Ramos (cell line): ENCODE measurements around the gene TMCC1.
"Not testable (repeated sequence)": the region's sequence is repeated elsewhere in the genome, so short reads cannot be mapped to it uniquely, and the experiment has no call there.

ENCODE experiments used
- in situ Hi-C: fragments of 300-500 bp; cut with MboI; formaldehyde crosslinking; loops from one replicate; pipeline ENCODE4 v1.14.3; 2022; ENCODE audit warnings: low sequenced_read_pairs; ENCODE audit not compliant: unreplicated experiment

The TMCC1 gene

DNA sequence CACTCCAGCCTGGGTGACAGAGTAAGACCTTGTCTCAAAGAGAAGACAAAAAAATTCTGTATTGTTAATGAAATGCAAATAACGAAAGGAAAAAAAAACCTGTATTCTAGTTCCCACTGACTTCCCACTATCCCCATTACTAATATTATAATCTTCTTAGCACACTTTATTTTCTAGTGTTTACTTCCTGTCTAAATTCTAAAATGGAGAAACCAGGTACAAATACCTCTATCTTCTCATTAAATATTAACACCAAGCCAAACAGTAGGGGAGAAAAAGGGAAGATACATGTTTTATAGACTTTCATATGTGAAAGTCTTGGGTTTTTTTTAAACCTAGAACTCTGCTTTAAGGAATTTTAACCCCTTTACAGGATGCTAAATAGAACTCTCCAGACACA is 231.7 kb downstream of the TMCC1 start:
- in situ Hi-C loops: no loop called here

DNA sequence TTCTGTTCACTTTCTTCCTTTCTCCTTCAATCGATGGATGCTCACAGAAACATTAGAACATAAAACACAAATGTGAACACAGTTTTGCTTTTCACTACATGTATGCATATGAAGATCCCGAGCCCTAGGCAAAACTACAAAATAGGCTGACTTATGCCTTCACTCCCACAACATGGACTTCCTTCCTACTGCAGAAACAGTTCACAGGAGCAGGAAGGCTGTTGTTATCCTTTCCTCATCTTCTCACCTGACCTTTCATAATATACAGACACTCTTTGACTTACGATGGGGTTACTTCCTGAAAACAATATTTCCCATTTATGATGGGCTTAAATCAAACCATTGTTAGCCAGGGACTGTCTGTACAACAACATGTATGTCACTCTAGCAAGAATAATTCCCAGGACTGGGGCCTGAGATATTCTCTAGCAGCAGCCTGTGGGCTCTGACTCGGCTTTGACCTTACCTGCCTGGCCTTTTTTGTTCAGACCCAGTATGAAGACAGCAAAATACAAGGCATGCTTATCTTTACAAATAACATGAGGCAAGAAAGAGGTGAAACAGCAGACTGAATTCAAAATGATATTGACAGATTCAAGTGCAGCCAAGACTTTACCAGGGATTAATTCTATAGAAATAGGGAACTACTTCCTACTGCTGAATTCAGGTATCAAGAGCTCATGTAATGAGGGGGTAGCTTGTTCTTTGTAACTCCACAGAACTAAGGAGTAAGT is 235.2 kb downstream of the TMCC1 start:
- in situ Hi-C loops: loop anchor here (10.0 kb wide), 1 partner anchor 277 kb away; no protein-coding TSS in a partner anchor

DNA sequence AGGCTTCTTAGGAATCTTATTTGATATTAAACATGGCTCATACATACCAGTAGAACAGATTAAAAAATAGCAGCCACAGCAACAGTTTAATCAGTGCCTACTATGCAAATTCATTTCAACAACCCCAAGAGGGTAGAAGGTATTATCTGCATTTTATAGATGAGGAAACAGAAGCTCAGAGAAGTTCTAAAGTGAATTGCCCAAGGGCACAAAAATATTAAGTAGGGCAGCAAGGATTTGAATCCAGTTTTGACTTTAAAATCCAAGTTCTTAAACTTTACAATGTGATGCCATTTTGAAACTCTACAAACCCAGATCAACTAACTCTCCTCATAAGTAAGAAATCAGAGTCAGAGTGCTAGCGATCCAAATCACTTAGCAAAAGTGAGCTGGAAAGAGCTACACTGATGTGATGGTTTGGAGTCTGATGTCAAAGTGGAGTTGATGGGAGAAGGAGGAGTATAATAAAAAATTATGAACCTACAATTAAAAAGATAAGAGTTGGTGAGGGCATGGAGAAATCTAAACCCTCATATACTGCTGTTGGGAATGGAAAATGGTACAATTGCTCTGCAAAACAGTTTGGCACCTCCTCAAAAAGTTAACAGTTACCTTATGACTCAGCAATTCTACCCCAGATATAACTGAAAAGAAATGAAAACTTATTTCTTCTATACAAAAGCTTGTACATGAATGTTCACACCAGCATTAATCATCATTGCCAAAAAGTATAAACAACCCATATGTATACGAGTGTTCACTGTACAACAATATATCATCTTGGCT is 236.1 kb downstream of the TMCC1 start:
- in situ Hi-C loops: loop anchor here (10.0 kb wide), 1 partner anchor 277 kb away; no protein-coding TSS in a partner anchor

DNA sequence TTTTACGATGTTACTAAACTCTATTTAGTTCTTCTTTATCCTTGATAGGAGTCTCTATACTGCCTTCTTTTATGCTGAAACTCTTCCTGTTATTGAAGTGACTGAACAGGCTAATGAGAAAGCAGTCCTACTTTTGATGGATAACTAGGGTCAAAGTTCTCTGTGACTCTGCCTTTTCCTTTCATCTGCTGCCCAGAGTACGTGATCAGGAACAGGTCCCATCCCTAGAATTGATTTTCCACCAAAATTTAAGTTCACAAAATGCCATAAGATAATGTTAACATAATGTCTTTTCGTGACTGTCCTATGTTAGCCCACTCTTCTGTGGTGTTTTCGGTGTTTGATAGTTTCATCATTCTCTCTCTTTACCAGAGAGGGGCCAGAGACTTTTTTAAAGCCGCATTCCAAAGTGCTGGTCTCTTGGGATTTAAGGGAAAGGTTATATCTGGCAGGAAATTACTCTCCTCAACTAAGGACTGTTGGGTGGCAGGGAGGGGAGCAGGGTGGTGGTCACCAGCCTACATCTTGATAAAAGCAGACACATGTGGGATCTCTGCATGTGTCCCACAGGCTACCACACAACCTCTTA is 236.8 kb downstream of the TMCC1 start:
- in situ Hi-C loops: loop anchor here (10.0 kb wide), 1 partner anchor 278 kb away; no protein-coding TSS in a partner anchor

DNA sequence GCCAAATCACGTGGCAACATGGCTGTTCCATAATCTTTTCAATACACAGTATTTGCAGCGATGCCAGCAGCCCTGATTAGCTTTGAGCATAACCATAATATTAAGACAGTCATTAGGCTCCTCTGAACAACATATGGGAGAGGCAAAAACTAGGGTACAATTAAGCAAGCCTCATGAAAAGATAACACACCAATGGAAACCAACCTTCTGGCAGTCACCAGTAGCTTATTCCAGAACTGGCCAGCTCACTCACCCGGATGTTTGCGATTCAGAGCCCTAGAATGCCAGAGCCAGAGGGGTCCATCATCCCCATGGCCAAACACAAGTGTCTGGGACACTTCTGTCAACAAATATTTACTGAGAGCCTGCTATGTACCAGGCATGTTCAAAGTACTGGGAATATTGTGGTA is 238.2 kb downstream of the TMCC1 start:
- in situ Hi-C loops: loop anchor here (10.0 kb wide), 1 partner anchor 280 kb away; no protein-coding TSS in a partner anchor

DNA sequence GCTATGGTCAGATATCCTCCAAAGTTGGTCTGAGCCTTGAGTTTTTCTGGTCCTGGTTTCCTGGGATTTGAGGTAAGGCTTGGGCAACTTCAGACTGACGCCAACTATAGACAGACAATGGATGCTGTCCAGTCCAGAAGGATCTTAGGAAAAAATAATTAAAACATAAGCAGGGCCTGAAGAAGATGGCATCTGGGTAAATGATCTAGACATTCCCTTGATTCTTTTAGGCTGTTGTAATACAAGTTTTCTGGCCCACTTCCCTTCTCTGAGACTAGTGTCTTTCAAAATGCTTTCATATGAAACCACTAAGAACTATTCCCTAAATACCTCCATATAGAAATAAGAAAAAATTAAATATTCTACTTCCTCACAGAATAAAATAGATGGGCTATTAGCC is 239.4 kb downstream of the TMCC1 start:
- in situ Hi-C loops: loop anchor here (10.0 kb wide), 1 partner anchor 281 kb away; no protein-coding TSS in a partner anchor

DNA sequence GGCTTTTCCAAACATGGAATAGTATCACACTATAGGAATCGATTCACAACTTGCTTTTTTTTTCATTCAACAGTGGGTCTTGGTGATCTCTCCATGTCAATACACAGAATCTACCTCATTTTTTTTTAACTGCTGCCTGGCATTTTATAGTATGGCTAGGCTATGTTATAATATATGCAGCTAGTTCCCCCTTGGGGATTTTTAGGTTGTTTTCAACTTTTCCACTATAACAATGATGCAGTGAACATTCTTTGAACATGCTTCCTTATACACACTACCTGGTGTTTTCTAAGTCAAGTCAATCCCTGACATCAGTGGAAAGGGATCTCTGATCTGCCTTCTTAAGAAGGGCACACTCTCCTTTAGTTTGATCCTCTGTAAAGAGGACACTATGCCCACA is 240.5 kb downstream of the TMCC1 start:
- in situ Hi-C loops: loop anchor here (10.0 kb wide), 1 partner anchor 282 kb away; no protein-coding TSS in a partner anchor

DNA sequence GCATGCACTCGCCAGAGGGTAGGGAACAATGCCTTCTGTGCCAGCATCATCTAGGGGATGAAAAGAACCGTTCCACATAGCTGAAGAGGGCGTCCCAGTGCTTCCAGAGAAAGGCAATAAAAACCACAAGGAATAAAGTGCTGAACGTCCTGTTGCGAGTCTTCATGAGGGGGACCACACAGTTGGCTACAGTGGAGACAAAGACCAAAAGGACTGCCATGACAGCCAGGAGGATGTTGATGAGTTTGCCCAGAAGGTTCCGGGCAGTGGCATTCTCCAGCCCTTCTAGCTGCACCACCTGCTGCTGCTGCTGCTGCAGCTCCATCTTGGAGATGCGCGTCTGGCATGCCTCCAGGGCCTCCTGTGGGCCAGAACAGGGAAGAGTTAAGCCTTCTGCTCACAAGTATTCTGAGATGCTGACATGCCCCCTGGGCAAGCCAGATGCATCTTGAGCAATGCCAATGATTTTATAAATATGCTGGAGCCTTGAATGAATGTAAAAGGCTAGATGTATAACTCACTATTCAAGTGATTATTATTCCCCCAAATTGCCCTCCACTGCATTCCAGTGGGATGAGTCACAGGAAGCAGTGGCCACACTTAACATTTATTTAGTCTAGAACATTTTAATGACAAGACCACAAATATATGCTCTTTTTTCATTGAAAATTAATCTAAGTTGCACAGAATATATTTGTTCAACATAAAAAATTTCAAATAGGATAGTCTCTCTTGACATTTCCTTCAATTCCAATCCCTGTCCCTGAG is 241.9 kb downstream of the TMCC1 start:
- in situ Hi-C loops: loop anchor here (10.0 kb wide), 1 partner anchor 283 kb away; no protein-coding TSS in a partner anchor

DNA sequence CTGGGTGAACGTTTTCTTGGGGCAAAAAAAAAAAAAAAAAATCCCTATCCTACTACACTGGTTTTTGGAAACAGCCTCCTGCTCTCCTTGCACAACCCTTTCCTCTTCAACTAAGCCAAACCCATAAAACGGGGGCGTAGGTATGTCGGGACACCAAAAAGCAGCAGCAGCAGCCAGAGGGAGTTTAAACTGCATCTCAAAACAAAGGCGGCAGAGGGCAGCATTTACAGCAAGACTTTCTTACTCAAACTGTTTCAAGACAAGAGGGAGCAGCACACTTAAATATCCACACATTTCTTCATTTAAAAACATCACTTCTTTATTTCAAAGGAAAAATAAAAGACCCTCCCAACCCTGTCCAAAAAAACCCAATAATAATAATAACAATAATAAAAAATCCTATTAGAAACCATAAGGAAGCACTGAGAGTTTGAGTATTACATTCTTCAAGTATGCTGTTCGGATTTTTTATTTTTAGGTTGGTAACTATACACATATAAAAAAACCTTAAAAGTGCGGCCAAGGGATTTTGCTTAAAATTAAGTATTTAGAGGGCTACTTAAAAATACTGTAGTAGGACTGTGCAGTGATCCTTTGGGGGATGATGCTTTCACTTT is 243.1 kb downstream of the TMCC1 start:
- in situ Hi-C loops: loop anchor here (10.0 kb wide), 1 partner anchor 284 kb away; no protein-coding TSS in a partner anchor

DNA sequence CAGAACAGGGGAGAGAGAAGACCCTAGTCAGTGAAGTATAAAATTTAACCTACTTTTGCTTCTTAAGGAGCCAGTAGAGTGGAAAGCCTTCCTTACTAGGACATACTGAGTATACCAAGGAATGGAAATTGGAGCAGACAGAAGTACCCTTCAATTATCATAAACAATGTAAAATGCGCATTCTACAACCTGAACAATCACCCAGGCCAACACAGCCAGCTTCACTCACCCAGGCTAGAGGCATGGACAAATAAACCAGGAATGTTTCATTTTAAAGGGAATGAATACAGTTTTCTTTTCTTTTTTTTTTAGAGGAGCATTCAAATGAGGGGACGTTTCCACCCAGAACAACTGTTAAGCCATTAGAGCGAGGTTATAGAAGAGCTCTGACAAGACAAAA is 245.1 kb downstream of the TMCC1 start:
- in situ Hi-C loops: no loop called here

DNA sequence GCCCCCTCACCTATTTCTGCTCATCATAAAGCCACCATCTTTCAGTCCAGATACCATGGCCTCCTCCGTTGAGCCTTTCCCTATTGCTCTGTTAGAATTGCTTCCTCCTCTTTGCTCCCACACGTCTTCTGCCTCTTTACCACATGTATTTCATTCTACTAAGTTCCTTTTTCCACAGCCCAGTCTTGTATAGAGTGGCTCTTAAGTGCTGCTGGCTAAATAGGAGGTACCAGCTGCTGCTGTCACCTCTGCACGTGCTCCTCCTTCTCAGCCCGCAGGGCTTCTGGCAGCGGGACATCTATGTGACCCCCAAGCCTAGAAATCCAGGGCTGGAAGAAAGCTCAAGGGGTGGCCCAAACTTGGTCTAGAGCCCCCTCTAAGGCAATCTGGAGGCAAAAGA is 248.2 kb downstream of the TMCC1 start:
- in situ Hi-C loops: no loop called here

DNA sequence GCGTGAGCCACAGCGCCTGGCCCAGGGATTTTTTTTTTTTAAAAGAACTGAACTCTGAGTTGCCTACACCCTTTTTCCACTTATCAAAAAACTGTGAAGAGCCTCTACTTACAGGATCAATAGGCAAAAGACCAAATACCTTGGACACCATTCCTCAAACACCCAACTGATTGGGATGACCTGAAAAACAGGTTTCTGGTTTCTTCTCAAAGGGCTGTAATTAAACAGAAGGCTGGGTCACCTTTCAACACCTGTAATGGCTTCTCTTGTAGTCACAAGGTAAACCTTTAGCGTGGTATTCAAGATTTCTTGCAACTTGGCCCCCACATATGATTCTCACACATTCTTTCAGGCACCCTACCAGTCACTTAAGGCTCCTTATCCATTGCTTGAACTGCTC is 248.7 kb downstream of the TMCC1 start:
- in situ Hi-C loops: no loop called here

DNA sequence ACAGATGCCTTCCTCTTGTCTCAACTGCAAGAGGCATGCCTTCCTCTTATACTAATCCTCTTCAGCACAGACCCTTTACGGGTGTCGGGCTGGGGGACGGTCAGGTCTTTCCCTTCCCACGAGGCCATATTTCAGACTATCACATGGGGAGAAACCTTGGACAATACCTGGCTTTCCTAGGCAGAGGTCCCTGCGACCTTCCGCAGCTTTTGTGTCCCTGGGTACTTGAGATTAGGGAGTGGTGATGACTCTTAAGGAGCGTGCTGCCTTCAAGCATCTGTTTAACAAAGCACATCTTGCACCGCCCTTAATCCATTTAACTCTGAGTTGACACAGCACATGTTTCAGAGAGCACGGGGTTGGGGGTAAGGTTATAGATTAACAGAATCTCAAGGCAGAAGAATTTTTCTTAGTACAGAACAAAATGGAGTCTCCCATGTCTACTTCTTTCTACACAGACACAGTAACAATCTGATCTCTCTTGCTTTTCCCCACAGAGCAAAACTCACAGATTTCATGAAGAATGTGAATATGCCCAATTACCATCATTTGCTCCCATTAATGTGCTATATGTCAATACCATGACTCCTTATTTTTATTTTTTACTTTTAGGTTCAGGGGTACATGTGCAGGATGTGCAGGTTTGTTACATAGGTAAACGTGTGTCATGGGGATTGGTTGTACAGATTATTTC is 251.8 kb downstream of the TMCC1 start:
- in situ Hi-C loops: not testable (repeated sequence)

DNA sequence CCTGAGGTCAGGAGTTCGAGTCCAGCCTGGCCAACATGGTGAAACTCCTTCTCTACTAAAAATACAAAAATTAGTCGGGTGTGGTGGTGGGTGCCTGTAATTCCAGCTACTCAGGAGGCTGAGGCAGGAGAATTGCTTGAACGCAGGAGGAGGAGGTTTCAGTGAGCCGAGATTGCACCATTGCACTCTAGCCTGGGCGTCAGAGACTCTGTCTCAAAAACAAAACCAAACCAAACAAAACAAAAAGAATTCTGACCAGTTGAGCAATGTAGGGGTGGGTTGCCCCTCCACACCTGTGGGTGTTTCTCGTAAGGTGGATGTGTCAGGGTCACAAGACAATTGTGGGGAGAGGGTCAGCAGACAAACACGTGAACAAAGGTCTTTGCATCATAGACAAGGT is 252.5 kb downstream of the TMCC1 start:
- in situ Hi-C loops: not testable (repeated sequence)

DNA sequence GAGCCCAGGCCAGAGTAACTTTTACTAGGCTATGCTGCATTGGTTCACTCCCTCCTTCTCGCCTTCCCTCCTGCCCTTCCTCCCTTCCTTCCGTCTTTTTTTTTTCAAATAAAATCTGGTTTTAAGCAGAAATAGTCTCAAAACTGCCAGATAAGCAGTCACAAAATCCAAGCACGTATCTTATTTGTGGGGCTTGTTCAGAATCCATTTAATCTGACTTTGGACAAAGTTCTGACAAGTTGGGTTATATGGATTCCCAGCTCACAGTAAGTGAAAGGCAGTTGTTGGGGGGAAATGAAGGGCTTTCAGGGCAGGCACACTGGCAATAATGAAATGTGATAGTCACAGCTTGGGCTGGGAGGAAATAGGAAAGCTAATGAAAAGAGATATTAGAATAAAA is 255.0 kb downstream of the TMCC1 start:
- in situ Hi-C loops: loop anchor here (10.0 kb wide), 1 partner anchor 286 kb away; no protein-coding TSS in a partner anchor

DNA sequence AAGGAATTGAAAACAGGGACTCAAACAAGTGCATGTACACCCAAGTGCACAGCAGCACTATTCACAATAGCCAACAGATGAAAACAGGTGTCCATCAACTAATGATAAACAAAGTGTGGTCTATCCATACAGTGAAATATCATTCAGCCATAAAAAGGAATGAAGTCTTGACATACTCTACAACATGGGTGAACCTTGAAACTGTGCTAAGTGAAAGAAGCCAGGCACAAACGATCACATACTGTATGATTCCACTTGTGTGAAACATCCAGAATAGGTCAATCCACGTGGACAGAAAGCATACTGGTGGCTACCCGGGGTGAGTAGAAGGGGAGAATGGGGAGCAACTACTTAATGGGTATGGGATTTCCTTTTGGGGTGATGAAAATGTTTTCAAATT is 257.4 kb downstream of the TMCC1 start:
- in situ Hi-C loops: loop anchor here (10.0 kb wide), 1 partner anchor 289 kb away; no protein-coding TSS in a partner anchor

DNA sequence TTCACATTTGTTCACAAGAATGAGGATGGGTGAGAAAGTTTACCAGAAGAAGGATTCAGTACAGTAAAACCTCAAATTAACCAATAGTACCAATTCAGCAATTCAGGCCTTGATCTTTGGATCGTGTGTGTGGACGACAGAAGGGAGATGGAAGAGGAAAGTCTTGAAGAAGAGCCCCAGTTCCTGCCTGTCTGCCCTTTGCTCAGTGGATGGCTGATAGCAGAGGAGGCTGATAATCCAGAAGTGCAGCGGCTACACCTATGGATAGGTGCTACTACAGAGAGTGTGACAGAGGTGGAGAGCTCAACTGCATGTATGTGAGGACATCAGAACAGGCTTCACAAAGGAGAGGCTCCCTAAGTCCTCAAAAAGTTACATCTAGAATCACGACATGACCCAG is 257.9 kb downstream of the TMCC1 start:
- in situ Hi-C loops: loop anchor here (10.0 kb wide), 1 partner anchor 289 kb away; no protein-coding TSS in a partner anchor

DNA sequence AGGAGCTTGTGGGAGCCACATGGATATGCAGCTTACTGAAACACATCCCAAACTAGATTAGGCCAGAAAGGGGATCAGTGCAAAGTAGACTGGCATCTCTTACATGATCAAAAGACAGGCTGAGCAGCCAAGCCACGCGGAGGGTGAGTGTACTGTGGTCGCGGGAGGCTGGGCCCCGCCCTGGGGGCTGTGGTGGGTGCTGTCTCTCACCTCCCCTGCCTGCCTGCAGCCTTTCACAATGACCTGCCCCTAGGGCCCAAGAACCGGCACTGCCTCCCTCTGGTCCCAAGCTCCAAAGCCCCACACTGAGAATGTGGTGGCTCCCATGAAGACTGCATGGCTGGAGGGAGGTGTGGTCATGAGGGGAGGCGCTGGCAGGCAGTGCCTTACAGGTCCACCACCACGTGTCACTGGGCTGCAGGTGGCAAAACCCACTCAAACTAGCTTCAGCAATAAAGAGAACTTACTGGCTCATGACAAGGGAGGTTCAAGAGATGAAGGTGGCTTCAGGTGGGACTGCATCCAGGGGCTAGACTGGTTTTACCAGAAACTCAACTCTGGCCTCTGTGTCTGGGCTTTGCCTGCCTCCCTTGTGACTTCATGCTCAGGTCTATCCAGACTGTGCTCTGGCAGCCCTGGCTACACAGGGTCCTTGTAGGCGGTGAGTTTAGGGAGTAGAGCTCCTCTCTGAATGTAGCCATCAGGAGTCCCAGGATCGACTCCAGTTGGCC is 259.6 kb downstream of the TMCC1 start:
- in situ Hi-C loops: loop anchor here (10.0 kb wide), 1 partner anchor 291 kb away; no protein-coding TSS in a partner anchor
